ENCODE measurements around the gene CLNS1A.
A peak's percentile ranks its signal among the peaks of the same experiment; 100 is the strongest.

Gene CLNS1A

DNA sequence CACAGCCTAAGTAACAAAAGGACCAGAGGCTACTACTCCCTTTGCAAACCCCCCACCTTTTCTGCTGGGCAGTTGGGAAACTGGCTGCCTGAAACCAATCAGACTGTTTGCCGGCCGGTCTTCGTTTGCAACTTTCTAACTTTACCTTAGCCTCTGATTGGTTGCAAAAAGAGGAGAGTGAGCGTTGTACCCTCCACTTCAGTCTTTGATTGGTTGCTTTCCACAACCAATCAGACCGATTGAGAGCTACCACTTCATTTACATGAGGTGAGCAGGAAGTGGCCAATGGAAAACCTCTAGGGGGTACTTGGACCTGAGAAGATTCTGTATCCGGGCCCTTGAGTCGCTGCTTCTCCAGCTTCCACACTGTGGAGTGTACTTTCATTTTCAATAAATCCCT lies 18.8 kb upstream of the CLNS1A start:
- Histone ChIP-seq H3K4me3 (ENCODE audit: low read length) (no peak overlapping the region), H3K4me2 (ENCODE audit: low read length) (no peak overlapping the region), H3K9me2 (replicated peaks; ENCODE audit: control insufficient read depth, low read length) (no peaks in the 10 kb centered on the region), H3K4me1 (ENCODE audit: control insufficient read depth, low read length) (peaks cover 55% of the 10 kb centered on the region), H3K27ac (ENCODE audit: low read depth, low read length) (no peak overlapping the region), H3K79me2 (ENCODE audit: control insufficient read depth, low read length) (no peaks in the 10 kb centered on the region), H3K9me3 (ENCODE audit: control insufficient read depth, insufficient read depth, low read length) (no peaks in the 10 kb centered on the region), H3K36me3 (ENCODE audit: control insufficient read depth, low read length) (no peaks in the 10 kb centered on the region), H3K27me3 (ENCODE audit: control insufficient read depth, low read length) (no peaks in the 10 kb centered on the region), H4K20me1 (ENCODE audit: control insufficient read depth, insufficient read depth, low read depth, low read length) (no peaks in the 10 kb centered on the region), H3F3A (ENCODE audit: control insufficient read depth, insufficient read depth) (peaks cover 21% of the 10 kb centered on the region)
- TF ChIP-seq EZH2phosphoT487 (IDR thresholded peaks at IDR 0.05; ENCODE audit: borderline replicate concordance, low read length) = no peak
- TF ChIP-seq, protein P1, sequence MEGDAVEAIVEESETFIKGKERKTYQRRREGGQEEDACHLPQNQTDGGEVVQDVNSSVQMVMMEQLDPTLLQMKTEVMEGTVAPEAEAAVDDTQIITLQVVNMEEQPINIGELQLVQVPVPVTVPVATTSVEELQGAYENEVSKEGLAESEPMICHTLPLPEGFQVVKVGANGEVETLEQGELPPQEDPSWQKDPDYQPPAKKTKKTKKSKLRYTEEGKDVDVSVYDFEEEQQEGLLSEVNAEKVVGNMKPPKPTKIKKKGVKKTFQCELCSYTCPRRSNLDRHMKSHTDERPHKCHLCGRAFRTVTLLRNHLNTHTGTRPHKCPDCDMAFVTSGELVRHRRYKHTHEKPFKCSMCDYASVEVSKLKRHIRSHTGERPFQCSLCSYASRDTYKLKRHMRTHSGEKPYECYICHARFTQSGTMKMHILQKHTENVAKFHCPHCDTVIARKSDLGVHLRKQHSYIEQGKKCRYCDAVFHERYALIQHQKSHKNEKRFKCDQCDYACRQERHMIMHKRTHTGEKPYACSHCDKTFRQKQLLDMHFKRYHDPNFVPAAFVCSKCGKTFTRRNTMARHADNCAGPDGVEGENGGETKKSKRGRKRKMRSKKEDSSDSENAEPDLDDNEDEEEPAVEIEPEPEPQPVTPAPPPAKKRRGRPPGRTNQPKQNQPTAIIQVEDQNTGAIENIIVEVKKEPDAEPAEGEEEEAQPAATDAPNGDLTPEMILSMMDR (IDR thresholded peaks at IDR 0.05; ENCODE audit: low read depth, low read length, poor library complexity, severe bottlenecking) = no peak

DNA sequence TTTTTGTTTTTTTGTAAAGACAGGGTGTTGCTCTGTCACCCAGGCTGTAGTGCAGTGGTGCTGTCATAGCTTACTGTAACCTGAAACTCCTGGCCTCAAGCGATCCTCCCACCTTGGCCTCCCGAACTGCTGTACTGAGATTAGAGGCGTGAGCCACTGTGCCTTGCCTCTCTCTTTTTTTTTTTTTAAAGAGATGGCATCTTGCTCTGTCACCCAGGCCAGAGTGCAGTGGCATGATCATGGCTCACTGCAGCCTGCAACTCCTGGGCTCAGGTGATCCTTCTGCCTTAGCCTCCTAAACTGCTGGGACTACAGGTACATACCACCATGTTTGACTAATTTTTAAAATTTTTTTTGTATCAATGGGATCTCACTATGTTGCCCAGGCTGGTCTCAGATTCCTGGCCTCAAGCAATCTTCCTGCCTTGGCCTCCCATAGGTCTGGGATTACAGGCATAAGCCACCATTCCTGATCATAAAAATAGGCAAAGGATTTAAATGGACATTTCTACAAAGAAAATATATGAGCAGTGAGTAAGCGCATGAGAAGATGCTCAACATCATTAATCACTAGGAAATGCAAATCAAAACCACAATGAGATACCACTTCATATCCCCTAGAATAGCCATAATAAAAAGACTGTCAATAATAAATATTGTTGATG lies 17.3 kb upstream of the CLNS1A start:
- no peaks in the 10 kb centered on the region for H3K79me2 ChIP-seq (ENCODE audit: control insufficient read depth, low read length)
- no peaks in the 10 kb centered on the region for H4K20me1 ChIP-seq (ENCODE audit: control insufficient read depth, insufficient read depth, low read depth, low read length)
- no peaks in the 10 kb centered on the region for H3K9me3 ChIP-seq (ENCODE audit: control insufficient read depth, insufficient read depth, low read length)
- peaks cover 12% of the 10 kb centered on the region for H3F3A ChIP-seq (ENCODE audit: control insufficient read depth, insufficient read depth)
- H3K27ac ChIP-seq (ENCODE audit: low read depth, low read length) = no peak overlapping the region
- TF ChIP-seq EZH2phosphoT487 (IDR thresholded peaks at IDR 0.05; ENCODE audit: borderline replicate concordance, low read length) = no peak
- TF ChIP-seq, protein P1 (IDR thresholded peaks at IDR 0.05; ENCODE audit: low read depth, low read length, poor library complexity, severe bottlenecking) = no peak
- no peaks in the 10 kb centered on the region for H3K36me3 ChIP-seq (ENCODE audit: control insufficient read depth, low read length)
- no peaks in the 10 kb centered on the region for H3K9me2 ChIP-seq (replicated peaks; ENCODE audit: control insufficient read depth, low read length)
- H3K4me1 ChIP-seq (ENCODE audit: control insufficient read depth, low read length) = peaks cover 41% of the 10 kb centered on the region
- no peaks in the 10 kb centered on the region for H3K27me3 ChIP-seq (ENCODE audit: control insufficient read depth, low read length)
- peak overlapping the region; percentile 19 for H3K4me2 ChIP-seq (ENCODE audit: low read length)
- H3K4me3 ChIP-seq (ENCODE audit: low read length) = no peak overlapping the region

DNA sequence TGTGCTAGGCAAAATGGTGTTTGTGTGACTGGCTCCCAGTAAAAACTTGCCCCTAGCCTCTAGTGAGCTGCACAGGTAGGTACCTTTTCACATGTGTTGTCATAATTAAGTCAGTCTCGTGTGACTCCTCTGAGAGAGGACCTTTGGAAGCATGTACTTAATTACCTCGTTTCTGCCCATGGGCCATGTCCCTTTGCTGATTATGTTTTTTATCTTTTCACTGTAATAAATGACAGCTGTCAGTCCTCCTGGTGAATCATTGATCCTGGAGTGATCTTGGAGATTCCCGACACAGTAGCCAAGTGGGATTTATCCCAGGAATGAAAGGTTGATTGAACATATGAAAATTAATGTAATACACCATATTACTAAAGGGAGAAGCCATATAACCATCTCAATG lies 12.5 kb upstream of the CLNS1A start:
- Histone ChIP-seq H4K20me1 (ENCODE audit: control insufficient read depth, insufficient read depth, low read depth, low read length) (no peaks in the 10 kb centered on the region), H3K4me3 (ENCODE audit: low read length) (no peak overlapping the region), H3K9me2 (replicated peaks; ENCODE audit: control insufficient read depth, low read length) (no peaks in the 10 kb centered on the region), H3K4me1 (ENCODE audit: control insufficient read depth, low read length) (peaks cover 8% of the 10 kb centered on the region), H3K9me3 (ENCODE audit: control insufficient read depth, insufficient read depth, low read length) (no peaks in the 10 kb centered on the region), H3K79me2 (ENCODE audit: control insufficient read depth, low read length) (no peaks in the 10 kb centered on the region), H3K36me3 (ENCODE audit: control insufficient read depth, low read length) (no peaks in the 10 kb centered on the region), H3K4me2 (ENCODE audit: low read length) (no peak overlapping the region), H3K27me3 (ENCODE audit: control insufficient read depth, low read length) (no peaks in the 10 kb centered on the region), H3K27ac (ENCODE audit: low read depth, low read length) (no peak overlapping the region), H3F3A (ENCODE audit: control insufficient read depth, insufficient read depth) (peaks cover 2% of the 10 kb centered on the region; the same call in 1 of the 2 replicates)
- TF ChIP-seq, protein P1 (IDR thresholded peaks at IDR 0.05; ENCODE audit: low read depth, low read length, poor library complexity, severe bottlenecking) = no peak
- no peak for TF ChIP-seq EZH2phosphoT487 (IDR thresholded peaks at IDR 0.05; ENCODE audit: borderline replicate concordance, low read length)
